Mesodermal cell (in vitro differentiated cells): ENCODE measurements around the gene SUN3.

ENCODE experiments used
- H3K27ac ChIP-seq: 2 replicates; pipeline ENCODE4 v1.7.0; 2013; ENCODE audit warnings: mild to moderate bottlenecking, low read depth, low read length, moderate library complexity; ENCODE audit not compliant: severe bottlenecking
- H3K36me3 ChIP-seq: 2 replicates; pipeline ENCODE4 v1.7.1; 2013; ENCODE audit warnings: mild to moderate bottlenecking, low read length, moderate library complexity; ENCODE audit not compliant: control insufficient read depth, insufficient read depth
- H3K4me1 ChIP-seq: one replicate; pipeline ENCODE4 v1.7.1; 2013; ENCODE audit warnings: mild to moderate bottlenecking, low read length; ENCODE audit not compliant: insufficient read depth, control insufficient read depth, poor library complexity, severe bottlenecking
- H3K4me3 ChIP-seq: 2 replicates; pipeline ENCODE4 v1.7.0; 2013; ENCODE audit warnings: low read length, control low read depth, mild to moderate bottlenecking; ENCODE audit not compliant: insufficient read depth, poor library complexity, severe bottlenecking; ENCODE audit errors: extremely low read depth
- H3K9me3 ChIP-seq: 2 replicates; pipeline ENCODE4 v1.7.1; 2013; ENCODE audit warnings: mild to moderate bottlenecking, low read length, moderate library complexity; ENCODE audit not compliant: control insufficient read depth
- WGBS, 2 experiments: methylation state at CpG; one replicate each; pipeline ENCODE4 v1.1.5; 2013; ENCODE audit warnings: missing lambda C conversion rate in 2 of 2; ENCODE audit not compliant: insufficient coverage in 2 of 2; 5-methylcytosine and 5-hydroxymethylcytosine counted together

Gene SUN3

DNA sequence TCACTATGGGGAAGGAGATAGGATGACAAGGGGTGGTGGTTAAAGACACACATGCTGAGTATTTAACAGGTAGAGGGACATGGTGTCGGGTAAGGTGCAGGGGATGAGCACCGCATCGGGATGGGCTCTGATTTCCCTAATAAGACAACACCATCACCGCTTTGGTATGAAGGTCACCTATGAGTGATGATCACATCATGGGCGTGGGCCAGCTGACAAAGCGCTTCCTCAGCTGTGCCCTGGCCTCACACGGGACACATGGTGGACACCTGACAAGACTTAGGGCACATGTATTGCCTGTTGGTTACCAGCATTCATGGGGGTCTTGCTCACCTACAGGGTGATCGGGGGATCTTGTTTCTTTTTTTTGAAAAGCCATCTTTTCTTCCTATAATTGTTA, 19.2 kb upstream of the SUN3 start:
- Histone ChIP-seq H3K36me3 (no peaks in the 10 kb centered on the region), H3K4me1 (peaks cover 12% of the 10 kb centered on the region), H3K9me3 (no peaks in the 10 kb centered on the region), H3K27ac (no peak overlapping the region), H3K4me3 (no peak overlapping the region)
- WGBS, 2 experiments: 95 to 98% methylated on average over 4 to 8 of the region's 8 CpGs

DNA sequence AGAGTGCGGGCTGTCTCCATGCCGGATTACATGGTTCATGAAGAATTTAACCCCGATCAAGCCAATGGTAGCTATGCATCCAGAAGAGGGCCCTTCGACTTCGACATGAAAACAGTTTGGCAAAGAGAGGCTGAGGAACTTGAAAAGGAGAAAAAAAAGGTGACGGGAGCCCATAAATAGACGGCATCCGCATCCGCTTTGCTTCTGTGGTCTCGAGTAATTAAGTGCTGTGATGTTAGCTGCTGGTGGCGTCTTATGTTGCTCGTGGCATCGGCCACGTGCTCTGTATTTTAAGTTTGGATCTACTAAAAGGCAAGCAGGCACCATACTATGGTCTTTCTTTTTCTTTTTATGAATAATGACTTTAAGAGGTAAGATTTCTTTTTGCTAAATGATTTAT, 17.6 kb upstream of the SUN3 start:
- Histone ChIP-seq H3K4me3 (no peak overlapping the region), H3K36me3 (no peaks in the 10 kb centered on the region), H3K27ac (no peak overlapping the region), H3K4me1 (peaks cover 27% of the 10 kb centered on the region), H3K9me3 (no peaks in the 10 kb centered on the region)
- WGBS, 2 experiments: 80 to 82% methylated on average over 10 to 12 of the region's 14 CpGs

DNA sequence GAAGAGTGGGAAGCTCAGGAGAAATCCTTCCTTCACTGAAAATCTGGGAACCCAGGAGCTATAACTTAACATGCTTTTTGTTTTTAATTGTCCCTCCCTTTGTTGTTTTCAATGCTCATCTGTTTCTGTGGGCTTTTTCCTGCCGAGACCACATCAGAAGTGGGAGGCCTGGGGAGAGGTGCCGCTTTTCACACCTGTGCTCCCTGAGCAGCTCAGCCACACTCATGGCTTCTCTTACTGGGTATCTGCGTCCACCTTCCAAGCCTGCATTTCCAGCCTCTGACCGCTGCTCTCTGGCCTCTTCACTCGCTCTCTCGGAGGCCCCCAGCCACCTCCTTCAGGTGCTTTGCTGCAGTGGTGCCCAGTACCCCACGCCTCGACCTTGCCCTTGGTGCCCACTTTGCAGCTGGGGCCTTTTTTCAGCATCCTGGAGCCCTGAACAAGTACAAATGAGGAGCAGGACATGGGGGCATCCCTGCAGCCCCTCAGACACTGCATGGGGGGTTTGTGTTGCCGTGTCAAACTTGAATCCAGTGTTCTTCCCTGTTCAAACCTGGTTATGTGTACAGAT, 16.4 kb upstream of the SUN3 start:
- H3K36me3 ChIP-seq: no peaks in the 10 kb centered on the region
- no peak overlapping the region for H3K27ac ChIP-seq
- H3K4me3 ChIP-seq: no peak overlapping the region
- peaks cover 32% of the 10 kb centered on the region for H3K4me1 ChIP-seq
- H3K9me3 ChIP-seq: no peaks in the 10 kb centered on the region
- WGBS, 2 experiments: 72 to 74% methylated on average over 8 to 9 of the region's 9 CpGs

DNA sequence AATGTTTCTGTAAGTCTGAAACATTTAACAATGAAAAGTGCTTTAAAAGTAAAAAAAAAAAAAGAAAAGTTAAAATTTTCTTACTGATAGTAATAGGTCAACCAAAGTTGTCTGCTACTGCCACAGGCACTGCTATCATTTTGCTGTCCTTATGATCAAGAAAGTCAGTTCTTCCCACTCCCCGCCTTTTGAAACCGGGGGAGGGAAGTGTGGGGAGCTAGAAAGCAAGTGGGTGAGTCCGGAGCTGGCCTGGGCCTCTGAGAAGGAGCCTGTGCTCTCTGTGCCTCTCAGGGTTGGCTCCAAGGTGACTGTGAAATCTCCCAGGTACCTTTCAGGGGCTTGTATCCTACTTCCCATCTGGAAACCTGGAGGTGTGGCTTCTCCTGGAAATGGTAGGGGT, 13.7 kb upstream of the SUN3 start:
- no peak overlapping the region for H3K4me3 ChIP-seq
- H3K36me3 ChIP-seq: no peaks in the 10 kb centered on the region
- no peaks in the 10 kb centered on the region for H3K9me3 ChIP-seq
- no peak overlapping the region for H3K27ac ChIP-seq
- 50% methylated on average over 2 of the region's 3 CpGs; no CpG with 5 or more reads in 1 of the 2 experiments for WGBS, 2 experiments
- H3K4me1 ChIP-seq: peaks cover 30% of the 10 kb centered on the region

DNA sequence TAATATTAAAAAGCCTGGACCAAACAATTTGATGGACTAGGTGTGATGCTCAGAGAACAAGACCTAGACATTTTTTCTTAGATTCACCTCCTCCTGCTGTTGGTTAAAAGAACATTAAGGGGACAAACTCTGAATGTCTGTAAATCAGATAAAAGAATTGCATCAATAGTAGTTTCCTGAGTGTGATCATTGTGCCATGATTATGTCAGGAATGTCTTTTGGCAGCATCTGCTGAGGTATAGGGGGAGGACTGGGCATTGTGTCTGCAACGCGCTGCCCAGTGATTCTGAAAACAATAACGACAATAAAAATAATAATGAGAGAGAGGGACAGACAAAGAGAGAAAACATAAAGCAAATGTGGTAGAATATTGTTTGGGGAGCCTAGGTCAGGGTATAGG, 13.3 kb upstream of the SUN3 start:
- Histone ChIP-seq H3K27ac (no peak overlapping the region), H3K9me3 (no peaks in the 10 kb centered on the region), H3K4me3 (no peak overlapping the region), H3K36me3 (no peaks in the 10 kb centered on the region), H3K4me1 (peaks cover 27% of the 10 kb centered on the region)
- WGBS, 2 experiments: 83 to 88% methylated on average over 1 to 3 of the region's 3 CpGs

DNA sequence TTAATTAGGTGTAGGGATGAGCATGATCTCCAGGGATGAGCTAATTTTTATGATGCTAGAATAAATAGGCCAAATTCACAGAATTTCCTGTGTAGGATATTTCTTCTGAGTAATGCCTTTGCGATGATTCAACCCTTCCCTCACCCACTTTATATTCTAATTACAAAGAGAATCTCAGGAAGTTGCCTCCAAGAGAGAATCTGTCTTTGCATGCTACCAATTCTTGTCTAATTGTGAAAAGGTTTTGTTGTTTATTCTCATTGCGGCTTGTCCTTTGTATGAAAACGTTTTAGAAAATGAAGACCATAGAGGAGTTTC, 12.7 kb upstream of the SUN3 start:
- Histone ChIP-seq H3K27ac (peak overlapping the region; percentile 45), H3K4me3 (no peak overlapping the region)

DNA sequence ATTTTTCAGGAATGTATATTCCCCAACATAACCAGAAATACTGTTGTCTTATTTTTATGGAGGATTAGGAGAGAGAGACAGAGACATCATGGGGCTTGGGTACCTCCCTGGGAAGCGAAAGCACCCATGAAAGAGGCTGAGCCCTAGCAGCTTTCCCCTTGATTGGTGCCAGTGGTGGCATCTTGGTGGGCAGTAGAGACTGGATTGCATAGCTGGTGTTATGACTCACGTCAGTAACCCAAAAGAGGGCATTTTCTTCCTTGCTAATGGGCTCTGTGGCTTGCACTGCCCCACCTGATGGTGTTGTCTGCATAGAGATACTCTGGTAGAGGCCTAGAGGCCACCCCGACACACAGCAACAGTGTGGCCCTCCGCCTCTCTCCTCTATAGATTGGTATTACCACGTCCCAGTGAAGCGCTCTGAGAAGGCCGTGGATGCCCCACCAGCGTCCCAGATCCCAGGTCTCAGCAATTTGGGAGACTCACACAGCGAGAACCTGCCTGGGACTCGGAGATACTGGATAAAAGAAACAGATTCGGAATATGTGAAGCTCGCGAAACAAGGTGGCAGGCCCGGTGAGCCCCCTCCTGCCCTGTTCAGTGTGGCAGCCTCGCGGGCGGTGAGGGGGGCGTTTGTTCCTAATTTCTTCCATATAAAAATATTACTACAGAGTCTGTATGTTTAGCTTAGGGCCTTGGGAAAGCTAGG, 12.2 kb upstream of the SUN3 start:
- Histone ChIP-seq H3K9me3 (no peaks in the 10 kb centered on the region), H3K27ac (no peak overlapping the region), H3K36me3 (no peaks in the 10 kb centered on the region), H3K4me1 (peaks cover 25% of the 10 kb centered on the region), H3K4me3 (no peak overlapping the region)
- WGBS, 2 experiments: 89 to 93% methylated on average over 11 to 13 of the region's 18 CpGs

More for the DNA sequence above, 12.7 kb upstream of the SUN3 start:
- 65 to 67% methylated on average over 2 of the region's 3 CpGs for WGBS, 2 experiments
- Histone ChIP-seq H3K9me3 (no peaks in the 10 kb centered on the region), H3K36me3 (no peaks in the 10 kb centered on the region), H3K4me1 (peaks cover 25% of the 10 kb centered on the region)

DNA sequence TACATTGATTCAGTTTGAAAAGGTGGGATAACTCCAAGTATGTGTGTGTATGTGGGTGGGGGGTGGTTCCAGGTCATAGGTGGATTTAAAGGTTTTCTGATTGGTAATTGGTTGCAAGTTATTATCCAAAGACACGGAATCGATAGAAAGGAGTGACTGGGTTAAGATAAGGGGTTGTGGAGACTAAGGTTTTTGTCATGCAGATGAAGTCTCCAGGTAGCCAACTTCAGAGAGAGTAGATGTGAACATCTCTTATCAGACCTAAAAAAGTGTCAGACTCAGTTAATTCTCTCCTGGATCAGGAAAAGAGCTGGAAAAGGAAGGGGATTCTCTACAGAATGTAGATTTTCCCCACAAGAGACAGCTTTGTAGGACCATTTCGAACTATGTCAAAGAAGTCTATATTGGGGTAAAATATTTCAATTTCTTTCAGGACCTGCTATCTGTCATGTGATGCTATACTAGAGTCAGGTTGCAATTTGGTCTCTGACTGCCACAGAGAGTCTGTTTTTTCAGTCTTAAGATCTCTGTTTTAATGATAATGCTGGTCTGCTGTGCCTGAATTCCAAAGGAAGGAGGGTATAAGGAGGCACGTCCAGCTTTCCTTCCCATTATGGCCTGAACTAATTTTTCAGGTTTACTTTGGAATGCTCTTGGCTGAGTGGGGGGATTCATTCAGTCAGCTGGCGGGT, 10.1 kb upstream of the SUN3 start:
- Histone ChIP-seq H3K36me3 (no peaks in the 10 kb centered on the region), H3K9me3 (no peaks in the 10 kb centered on the region), H3K27ac (no peak overlapping the region), H3K4me3 (no peak overlapping the region), H3K4me1 (peaks cover 25% of the 10 kb centered on the region)
- WGBS, 2 experiments: 15 to 23% methylated on average over 3 of the region's 5 CpGs

DNA sequence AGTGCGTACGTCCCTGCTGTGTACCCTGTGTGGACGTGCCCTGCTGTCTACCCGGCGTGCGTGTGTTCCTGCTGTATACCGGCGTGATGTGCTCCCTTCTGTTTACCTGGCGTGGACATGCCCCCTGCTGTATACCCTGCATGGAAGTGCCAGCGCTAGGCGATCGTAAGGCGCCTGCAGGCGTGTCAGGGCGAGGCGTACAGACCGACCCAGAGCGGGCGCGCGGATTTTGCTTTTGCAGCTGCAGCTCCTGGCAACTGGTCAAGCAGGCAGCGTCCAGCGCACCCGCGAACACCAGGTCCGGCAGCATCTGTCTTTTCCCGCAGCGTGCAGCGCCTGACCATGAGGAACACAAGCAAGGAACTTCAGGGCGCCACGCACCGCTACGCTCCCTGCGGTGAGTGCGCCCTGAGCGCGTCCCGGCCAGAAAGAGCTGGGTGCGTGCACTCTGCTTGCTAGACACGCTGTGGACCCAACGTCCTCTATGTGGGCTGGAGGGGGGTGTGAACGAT, 7.1 kb upstream of the SUN3 start:
- H3K27ac ChIP-seq: no peak overlapping the region
- H3K4me3 ChIP-seq: peak overlapping the region; percentile 54
- H3K9me3 ChIP-seq: no peaks in the 10 kb centered on the region
- 3 to 5% methylated on average over 32 to 36 of the region's 42 CpGs for WGBS, 2 experiments
- H3K36me3 ChIP-seq: no peaks in the 10 kb centered on the region
- H3K4me1 ChIP-seq: peaks cover 5% of the 10 kb centered on the region

DNA sequence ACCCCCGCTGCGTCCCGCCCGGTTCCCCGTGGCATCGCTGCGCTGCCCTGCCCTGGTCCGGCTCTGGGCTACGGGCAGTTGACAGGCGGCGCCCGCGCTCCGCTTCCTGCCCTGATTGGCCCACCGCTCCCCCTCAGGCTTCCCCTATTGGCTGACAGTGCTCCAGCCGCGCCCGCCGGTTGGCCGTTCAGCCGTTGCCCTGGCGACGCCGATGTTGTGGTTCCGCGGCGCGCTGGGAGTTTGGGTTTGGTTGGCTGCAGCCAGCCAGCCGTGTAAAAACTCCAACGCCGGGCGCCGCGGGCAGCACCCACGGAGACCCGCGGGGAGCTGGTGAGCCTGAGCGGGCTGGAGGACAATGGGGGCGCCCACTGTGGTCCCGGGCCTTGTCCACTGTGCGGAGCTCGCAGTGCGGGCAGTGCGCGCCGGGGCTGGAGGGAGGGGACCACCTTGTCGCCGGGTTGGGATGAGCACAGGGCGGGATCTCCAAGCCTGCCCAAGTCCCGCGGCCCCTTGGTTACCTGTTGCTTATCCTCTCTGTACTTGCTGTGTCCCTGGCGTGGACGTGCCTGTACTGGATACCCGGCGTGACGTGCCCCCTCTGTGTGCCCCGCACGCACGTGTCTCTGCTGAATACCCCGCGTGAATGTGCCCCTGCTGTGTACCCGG, 6.5 kb upstream of the SUN3 start, which contains the start of gene C7orf57:
TSS of gene C7orf57 (plus strand) at position 243 of the 666 bp plus-strand sequence. CDS start 766 bp downstream, outside the sequence.
- WGBS, 2 experiments: 0 to 1% methylated on average over 48 to 58 of the region's 62 CpGs
- H3K4me1 ChIP-seq: peaks cover 4% of the 10 kb centered on the region
- H3K4me3 ChIP-seq: peak within 1 kb of the TSS; percentile 54
- no peaks in the 10 kb centered on the region for H3K9me3 ChIP-seq
- no peaks in the 10 kb centered on the region for H3K36me3 ChIP-seq
- H3K27ac ChIP-seq: no peak within 1 kb of the TSS
